Measurements from ENCODE around the gene RNF141. TPM values are rescaled to one million over a fixed set of nuclear protein-coding genes. Genes with fewer than 3 reads are reported as not detected.

RNF141 gene
- total RNA-seq, 1 donor from 2014 or later, result 39.2 TPM

DNA sequence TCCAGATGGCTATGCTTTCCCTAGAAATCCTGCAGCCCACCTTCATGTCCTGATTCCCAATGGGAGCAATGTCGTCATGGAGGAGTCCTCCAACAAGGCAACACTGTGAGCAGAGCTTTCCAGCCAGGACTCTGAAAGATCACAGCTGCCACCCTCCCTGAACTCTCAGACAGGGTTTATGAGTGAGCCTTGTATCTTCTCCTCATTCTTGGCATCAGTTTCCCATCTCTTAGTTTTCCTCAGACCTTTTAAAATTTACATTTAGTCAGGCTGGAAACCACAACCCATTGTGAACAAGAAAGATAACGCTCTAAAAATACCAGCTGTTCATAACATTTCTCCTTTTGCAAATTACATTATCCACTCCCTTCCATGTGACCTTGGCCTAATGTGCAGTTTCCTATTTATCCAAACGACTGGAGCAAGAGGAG, 43.1 kb upstream of the RNF141 start:
- Histone ChIP-seq H3K36me3 (peaks cover 4% of the 10 kb centered on the region), H3K4me3 (no peak overlapping the region), H3K9me3 (replicated peaks) (no peaks in the 10 kb centered on the region), H3K4me1 (peaks cover 50% of the 10 kb centered on the region), H3K27me3 (ENCODE audit: low read depth) (no peaks in the 10 kb centered on the region), H3K27ac (replicated peaks) (peak overlapping the region; percentile 12)
- no peak for DNase-seq
- intact Hi-C loops (cut with micrococcal nuclease), result no loop called here
- TF ChIP-seq, protein P1, sequence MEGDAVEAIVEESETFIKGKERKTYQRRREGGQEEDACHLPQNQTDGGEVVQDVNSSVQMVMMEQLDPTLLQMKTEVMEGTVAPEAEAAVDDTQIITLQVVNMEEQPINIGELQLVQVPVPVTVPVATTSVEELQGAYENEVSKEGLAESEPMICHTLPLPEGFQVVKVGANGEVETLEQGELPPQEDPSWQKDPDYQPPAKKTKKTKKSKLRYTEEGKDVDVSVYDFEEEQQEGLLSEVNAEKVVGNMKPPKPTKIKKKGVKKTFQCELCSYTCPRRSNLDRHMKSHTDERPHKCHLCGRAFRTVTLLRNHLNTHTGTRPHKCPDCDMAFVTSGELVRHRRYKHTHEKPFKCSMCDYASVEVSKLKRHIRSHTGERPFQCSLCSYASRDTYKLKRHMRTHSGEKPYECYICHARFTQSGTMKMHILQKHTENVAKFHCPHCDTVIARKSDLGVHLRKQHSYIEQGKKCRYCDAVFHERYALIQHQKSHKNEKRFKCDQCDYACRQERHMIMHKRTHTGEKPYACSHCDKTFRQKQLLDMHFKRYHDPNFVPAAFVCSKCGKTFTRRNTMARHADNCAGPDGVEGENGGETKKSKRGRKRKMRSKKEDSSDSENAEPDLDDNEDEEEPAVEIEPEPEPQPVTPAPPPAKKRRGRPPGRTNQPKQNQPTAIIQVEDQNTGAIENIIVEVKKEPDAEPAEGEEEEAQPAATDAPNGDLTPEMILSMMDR (IDR thresholded peaks at IDR 0.05; ENCODE audit: borderline replicate concordance), result no peak

DNA sequence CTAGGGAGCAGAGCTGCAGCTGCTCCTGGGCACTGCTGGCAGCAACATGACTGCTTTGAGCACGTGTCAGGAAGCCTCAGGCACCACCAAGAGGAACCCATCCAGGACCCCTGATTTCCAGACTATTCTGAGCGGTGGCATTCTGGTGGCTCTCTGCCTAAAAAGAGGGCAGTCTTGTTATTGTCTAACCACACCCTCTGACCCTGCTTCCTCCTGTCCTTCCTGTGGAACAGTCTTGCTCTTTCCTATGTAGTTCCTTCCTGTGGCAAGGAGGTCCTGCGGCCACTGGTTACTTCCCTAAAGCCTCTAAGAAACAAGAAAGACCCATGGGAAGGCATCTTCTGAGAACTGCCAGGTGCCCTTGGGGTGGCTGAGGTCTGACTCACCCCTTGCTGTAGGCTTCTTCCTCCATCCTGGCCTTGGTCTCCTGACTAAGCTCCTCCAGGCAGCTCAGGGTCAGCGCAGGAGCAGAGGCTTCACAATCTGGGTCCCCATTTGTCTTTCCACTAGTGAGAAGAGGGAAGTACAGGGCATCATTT, 40.6 kb upstream of the RNF141 start:
- TF ChIP-seq, protein P1 (IDR thresholded peaks at IDR 0.05; ENCODE audit: borderline replicate concordance), result no peak
- no peaks in the 10 kb centered on the region for H3K27me3 ChIP-seq (ENCODE audit: low read depth)
- peak overlapping the region; percentile 47 for H3K27ac ChIP-seq (replicated peaks)
- H3K4me1 ChIP-seq, result peaks cover 43% of the 10 kb centered on the region
- intact Hi-C loops (cut with micrococcal nuclease), result no loop called here
- DNase-seq, result peak; percentile 35
- H3K36me3 ChIP-seq, result peaks cover 7% of the 10 kb centered on the region
- H3K4me3 ChIP-seq, result no peak overlapping the region
- H3K9me3 ChIP-seq (replicated peaks), result no peaks in the 10 kb centered on the region

DNA sequence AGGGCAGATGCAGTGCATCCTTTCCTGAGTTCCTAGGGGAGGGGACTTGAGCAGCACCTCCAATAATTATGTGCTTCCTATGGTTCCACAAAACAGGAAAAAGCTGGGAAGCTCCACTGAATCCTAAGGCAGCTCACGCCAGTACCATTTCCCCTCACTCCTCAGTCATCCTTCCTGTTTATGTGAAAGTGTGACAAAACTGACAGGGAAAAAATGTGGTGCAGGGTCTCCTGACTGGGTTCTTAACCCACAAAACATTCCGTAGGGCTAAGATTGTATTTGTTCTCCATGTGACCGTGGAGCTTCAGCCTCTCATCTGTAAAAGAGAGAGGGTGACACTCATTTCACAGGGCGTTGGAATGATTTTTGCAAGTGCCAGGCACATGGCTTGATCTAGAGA, 39.6 kb upstream of the RNF141 start:
- no peaks in the 10 kb centered on the region for H3K9me3 ChIP-seq (replicated peaks)
- no peak overlapping the region for H3K4me3 ChIP-seq
- no peak for DNase-seq
- intact Hi-C loops (cut with micrococcal nuclease), result no loop called here
- TF ChIP-seq, protein P1 (IDR thresholded peaks at IDR 0.05; ENCODE audit: borderline replicate concordance), result no peak
- H3K36me3 ChIP-seq, result peaks cover 7% of the 10 kb centered on the region
- peaks cover 41% of the 10 kb centered on the region for H3K4me1 ChIP-seq
- H3K27me3 ChIP-seq (ENCODE audit: low read depth), result no peaks in the 10 kb centered on the region
- H3K27ac ChIP-seq (replicated peaks), result peak overlapping the region; percentile 47

DNA sequence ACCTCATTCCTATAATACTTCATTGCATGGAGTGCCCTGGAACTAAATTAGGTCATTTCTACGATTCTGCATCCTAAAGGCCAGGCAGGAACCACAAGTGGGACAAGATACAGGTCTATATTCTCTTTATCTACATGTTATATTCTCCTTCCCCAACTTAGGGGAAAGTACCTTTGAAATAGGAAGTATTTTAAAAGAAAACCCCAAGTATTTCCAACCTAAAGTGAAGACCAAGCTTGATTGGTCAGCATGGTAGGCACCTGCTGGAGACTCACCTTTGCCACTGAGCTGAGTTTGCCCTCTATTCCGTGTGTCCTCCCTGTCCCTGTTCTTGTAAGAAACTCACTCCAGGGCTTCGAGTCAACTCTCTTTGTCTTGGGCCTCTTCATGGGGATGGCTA, 38.7 kb upstream of the RNF141 start:
- intact Hi-C loops (cut with micrococcal nuclease), result no loop called here
- TF ChIP-seq, protein P1 (IDR thresholded peaks at IDR 0.05; ENCODE audit: borderline replicate concordance), result no peak
- H3K9me3 ChIP-seq (replicated peaks), result no peaks in the 10 kb centered on the region
- H3K27ac ChIP-seq (replicated peaks), result no peak overlapping the region
- H3K27me3 ChIP-seq (ENCODE audit: low read depth), result no peaks in the 10 kb centered on the region
- peaks cover 37% of the 10 kb centered on the region for H3K4me1 ChIP-seq
- H3K4me3 ChIP-seq, result no peak overlapping the region
- DNase-seq, result no peak
- H3K36me3 ChIP-seq, result peaks cover 7% of the 10 kb centered on the region

DNA sequence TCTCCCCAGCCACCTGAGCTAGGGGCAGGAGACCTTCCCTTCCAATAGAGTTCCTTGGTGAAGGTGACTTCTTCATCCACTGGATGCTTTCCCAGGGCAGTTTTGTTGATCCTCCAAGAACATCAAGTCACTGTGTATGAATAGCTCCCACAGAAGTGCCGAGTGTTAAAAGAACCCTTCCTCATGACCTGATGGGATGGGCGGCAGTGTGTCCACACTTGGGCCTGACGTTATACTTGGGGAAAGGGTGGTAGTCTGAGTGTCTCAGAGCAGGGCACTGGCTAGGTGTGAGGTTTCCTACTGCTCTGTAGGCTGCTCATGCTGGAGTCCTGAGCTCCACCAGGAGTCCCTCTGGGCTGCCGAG, 35.0 kb upstream of the RNF141 start:
- Histone ChIP-seq H3K9me3 (replicated peaks) (no peaks in the 10 kb centered on the region), H3K36me3 (peaks cover 7% of the 10 kb centered on the region), H3K27me3 (ENCODE audit: low read depth) (no peaks in the 10 kb centered on the region), H3K4me3 (no peak overlapping the region), H3K27ac (replicated peaks) (no peak overlapping the region), H3K4me1 (peaks cover 28% of the 10 kb centered on the region)
- DNase-seq, result no peak
- intact Hi-C loops (cut with micrococcal nuclease), result no loop called here
- TF ChIP-seq, protein P1 (IDR thresholded peaks at IDR 0.05; ENCODE audit: borderline replicate concordance), result no peak
